CD14-positive monocyte (primary cell): ENCODE measurements around the gene PSMG4. TPM values are rescaled to one million over a fixed set of nuclear protein-coding genes. Genes with fewer than 3 reads are reported as not detected.
A peak's percentile ranks its signal among the peaks of the same experiment; 100 is the strongest.

ENCODE experiments used
- DNase-seq, 3 donors: peaks; one replicate each; pipeline ENCODE4 v3.0.0-alpha.2; 2011 to 2022
- H2AFZ ChIP-seq: 2 replicates; pipeline ENCODE4 v1.6.0; 2012; ENCODE audit warnings: mild to moderate bottlenecking, low read depth, low read length, inconsistent platforms; ENCODE audit not compliant: insufficient read depth, poor library complexity, severe bottlenecking
- H3K27ac ChIP-seq, 2 donors: 1 replicate in 1 of 2; 2 replicates in 1 of 2; pipeline ENCODE4 v1.5.1; 2012 to 2013; ENCODE audit warnings: low read length in 2 of 2, control low read depth in 1 of 2, inconsistent platforms in 1 of 2, low read depth in 1 of 2, mild to moderate bottlenecking in 1 of 2
- H3K27me3 ChIP-seq, 2 donors: one replicate each; pipeline versions ENCODE4 v1.6.0 to v1.6.1; 2011 to 2013; ENCODE audit warnings: low read length in 2 of 2; ENCODE audit not compliant: control insufficient read depth in 2 of 2, insufficient read depth in 2 of 2
- H3K36me3 ChIP-seq, 2 donors: replicated peaks in 1 of 2; 1 replicate in 1 of 2; 2 replicates in 1 of 2; pipeline versions ENCODE4 v1.5.1 to v1.6.1; 2012 to 2013; ENCODE audit warnings: low read length in 2 of 2, control low read depth in 1 of 2, inconsistent platforms in 1 of 2, mild to moderate bottlenecking in 1 of 2; ENCODE audit not compliant: insufficient read depth in 2 of 2, control insufficient read depth in 1 of 2
- H3K4me1 ChIP-seq, 2 donors: 1 replicate in 1 of 2; 2 replicates in 1 of 2; pipeline versions ENCODE4 v1.5.1 to v1.6.1; 2012 to 2013; ENCODE audit warnings: low read length in 2 of 2, control low read depth in 1 of 2, inconsistent platforms in 1 of 2, mild to moderate bottlenecking in 1 of 2, moderate library complexity in 1 of 2; ENCODE audit not compliant: insufficient read depth in 2 of 2, control insufficient read depth in 1 of 2
- H3K4me2 ChIP-seq: replicated peaks from 2 replicates; pipeline ENCODE3; 2012; ENCODE audit warnings: low read length, moderate library complexity, mild to moderate bottlenecking; ENCODE audit not compliant: poor library complexity, severe bottlenecking; ENCODE audit errors: extremely low read depth
- H3K4me3 ChIP-seq, 3 experiments: fragments of 200-600 bp in 1 of 3; sonication (generic) in 1 of 3; replicated peaks in 1 of 3; 1 replicate in 2 of 3; 2 replicates in 1 of 3; pipeline ENCODE4 v1.5.1; 2011 to 2013; ENCODE audit warnings: low read length in 3 of 3, mild to moderate bottlenecking in 3 of 3, control low read depth in 2 of 3, low read depth in 2 of 3, inconsistent platforms in 1 of 3, moderate library complexity in 1 of 3
- H3K79me2 ChIP-seq: 2 replicates; pipeline ENCODE4 v1.6.0; 2012; ENCODE audit warnings: mild to moderate bottlenecking, control low read depth, inconsistent platforms, low read length, moderate library complexity; ENCODE audit not compliant: insufficient read depth
- H3K9ac ChIP-seq: 2 replicates; pipeline ENCODE4 v1.6.0; 2017; ENCODE audit warnings: low read length, mild to moderate bottlenecking; ENCODE audit not compliant: insufficient read depth, poor library complexity, severe bottlenecking
- H3K9me3 ChIP-seq, 2 donors: replicated peaks in 1 of 2; 1 replicate in 1 of 2; 2 replicates in 1 of 2; pipeline versions ENCODE4 v1.5.1 to v1.6.1; 2012 to 2013; ENCODE audit warnings: low read length in 2 of 2, control low read depth in 1 of 2; ENCODE audit not compliant: control insufficient read depth in 1 of 2, insufficient read depth in 1 of 2
- H4K20me1 ChIP-seq: 2 replicates; pipeline ENCODE4 v1.6.0; 2012; ENCODE audit warnings: mild to moderate bottlenecking, low read length, control low read depth, moderate library complexity; ENCODE audit not compliant: insufficient read depth
- H3K27ac Mint-ChIP-seq, 7 donors: one replicate each; pipeline ENCODE4 v1.8.0; 2020; ENCODE audit warnings: mild to moderate bottlenecking in 7 of 7, mixed read lengths in 7 of 7, moderate library complexity in 6 of 7, inconsistent platforms in 2 of 7
- H3K27me3 Mint-ChIP-seq, 3 donors: one replicate each; pipeline ENCODE4 v1.8.0; 2021 to 2022; ENCODE audit warnings: low read depth in 3 of 3, mild to moderate bottlenecking in 3 of 3, mixed read lengths in 3 of 3, moderate library complexity in 3 of 3, inconsistent platforms in 1 of 3
- H3K36me3 Mint-ChIP-seq, 2 donors: one replicate each; pipeline ENCODE4 v1.8.0; 2020; ENCODE audit warnings: mixed read lengths in 2 of 2, inconsistent platforms in 1 of 2, mild to moderate bottlenecking in 1 of 2
- H3K4me1 Mint-ChIP-seq: one replicate; pipeline ENCODE4 v1.8.0; 2020; ENCODE audit warnings: mild to moderate bottlenecking, mixed read lengths
- H3K4me3 Mint-ChIP-seq, 2 donors: one replicate each; pipeline ENCODE4 v1.8.0; 2020; ENCODE audit warnings: mild to moderate bottlenecking in 2 of 2, mixed read lengths in 2 of 2, moderate library complexity in 1 of 2
- H3K9me3 Mint-ChIP-seq, 7 donors: one replicate each; pipeline ENCODE4 v1.8.0; 2020 to 2022; ENCODE audit warnings: mixed read lengths in 7 of 7, mild to moderate bottlenecking in 6 of 7, moderate library complexity in 6 of 7, inconsistent platforms in 2 of 7
- WGBS: methylation state at CpG from one replicate; pipeline ENCODE4 v1.1.5; 2013; ENCODE audit warnings: missing lambda C conversion rate; ENCODE audit not compliant: insufficient coverage; 5-methylcytosine and 5-hydroxymethylcytosine counted together
- intact Hi-C, 2 donors: fragments of 100-400 bp; cut with micrococcal nuclease; formaldehyde crosslinking; loops; one replicate each; pipeline versions ENCODE4 v1.15.0 to v1.15.1; 2023
- polyA plus RNA-seq, 3 donors: library from polyadenylated mRNA; depleted of rRNA in 1 of 3; unstranded in 2 of 3; stranded (reverse) in 1 of 3; fragments of 300-500 nt in 2 of 3; fragments of >200 nt in 1 of 3; fragmentation: Illumina TruSeq in 2 of 3; gene quantifications; 1 replicate in 2 of 3; 2 replicates in 1 of 3; pipeline ENCODE4 v1.2.3, GENCODE V29; 2012 to 2021
- TF ChIP-seq, protein P1 (sequence below): fragments of 200-600 bp; IDR thresholded peaks from one replicate; pipeline ENCODE4 v1.8.0; 2022; ENCODE audit warnings: antibody characterized with exemption, mild to moderate bottlenecking

Gene PSMG4
- polyA plus RNA-seq, 3 donors, result 23.6 to 31.1 (median 27.9) TPM

DNA sequence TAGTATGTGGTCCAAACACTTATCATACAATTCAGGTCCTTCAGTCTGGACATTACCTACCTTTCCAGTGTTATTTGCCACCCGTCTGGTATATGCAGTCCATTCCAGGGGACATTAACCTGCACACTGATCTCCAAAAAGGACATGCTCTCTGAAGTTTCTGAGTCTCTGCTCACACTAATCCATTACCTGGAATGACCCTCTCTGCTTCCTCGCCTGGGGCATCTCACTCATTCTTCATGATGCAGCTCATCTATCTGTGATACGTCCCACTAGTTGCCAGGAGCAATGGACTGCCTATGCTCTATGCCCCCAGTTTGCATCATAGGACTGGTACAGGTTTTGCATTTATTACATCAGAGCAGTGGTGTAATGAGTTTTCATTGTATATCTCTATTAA lies 25.4 kb upstream of the PSMG4 start:
- H3K36me3 ChIP-seq, result no peaks in the 10 kb centered on the region
- no peaks in the 10 kb centered on the region for H3K79me2 ChIP-seq
- DNase-seq, result no peak
- Mint-ChIP-seq H3K4me3 (peak overlapping the region in 1 of 2 donors; percentile 89), H3K27me3 (peaks cover 80 to 97% (median 93%) of the 10 kb centered on the region in 3 donors), H3K36me3 (peaks cover 0 to 8% of the 10 kb centered on the region in 2 donors), H3K27ac (no peak overlapping the region), H3K9me3 (peaks cover 0 to 28% (median 5%) of the 10 kb centered on the region in 7 donors), H3K4me1 (peaks cover 29% of the 10 kb centered on the region)
- no peak overlapping the region for H3K27ac ChIP-seq
- H3K9ac ChIP-seq, result no peak overlapping the region
- H3K4me2 ChIP-seq, result no peak overlapping the region
- peaks cover 0 to 32% of the 10 kb centered on the region in 2 donors for H3K9me3 ChIP-seq
- H3K27me3 ChIP-seq, result peaks cover 56 to 85% of the 10 kb centered on the region in 2 donors
- H2AFZ ChIP-seq, result no peak overlapping the region
- H4K20me1 ChIP-seq, result no peaks in the 10 kb centered on the region
- peaks cover 19 to 25% of the 10 kb centered on the region in 2 donors for H3K4me1 ChIP-seq
- WGBS, result 86% methylated on average over 3 of the region's 3 CpGs
- intact Hi-C loops, result no loop called here
- TF ChIP-seq, protein P1, sequence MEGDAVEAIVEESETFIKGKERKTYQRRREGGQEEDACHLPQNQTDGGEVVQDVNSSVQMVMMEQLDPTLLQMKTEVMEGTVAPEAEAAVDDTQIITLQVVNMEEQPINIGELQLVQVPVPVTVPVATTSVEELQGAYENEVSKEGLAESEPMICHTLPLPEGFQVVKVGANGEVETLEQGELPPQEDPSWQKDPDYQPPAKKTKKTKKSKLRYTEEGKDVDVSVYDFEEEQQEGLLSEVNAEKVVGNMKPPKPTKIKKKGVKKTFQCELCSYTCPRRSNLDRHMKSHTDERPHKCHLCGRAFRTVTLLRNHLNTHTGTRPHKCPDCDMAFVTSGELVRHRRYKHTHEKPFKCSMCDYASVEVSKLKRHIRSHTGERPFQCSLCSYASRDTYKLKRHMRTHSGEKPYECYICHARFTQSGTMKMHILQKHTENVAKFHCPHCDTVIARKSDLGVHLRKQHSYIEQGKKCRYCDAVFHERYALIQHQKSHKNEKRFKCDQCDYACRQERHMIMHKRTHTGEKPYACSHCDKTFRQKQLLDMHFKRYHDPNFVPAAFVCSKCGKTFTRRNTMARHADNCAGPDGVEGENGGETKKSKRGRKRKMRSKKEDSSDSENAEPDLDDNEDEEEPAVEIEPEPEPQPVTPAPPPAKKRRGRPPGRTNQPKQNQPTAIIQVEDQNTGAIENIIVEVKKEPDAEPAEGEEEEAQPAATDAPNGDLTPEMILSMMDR, result no peak
- H3K4me3 ChIP-seq, result no peak overlapping the region

GRCh38 chr6:3233904-3234303 lies 24.8 kb upstream of the PSMG4 start:
- H3K4me1 Mint-ChIP-seq, result peaks cover 25% of the 10 kb centered on the region
- H3K9ac ChIP-seq, result no peak overlapping the region
- TF ChIP-seq, protein P1, result no peak
- H3K4me2 ChIP-seq, result no peak overlapping the region
- H3K27ac Mint-ChIP-seq, result no peak overlapping the region
- peak overlapping the region in 1 of 2 donors; percentile 58 for H3K4me3 Mint-ChIP-seq
- WGBS, result 82% methylated on average over 3 of the region's 3 CpGs
- no peak overlapping the region for H2AFZ ChIP-seq
- H3K27me3 ChIP-seq, result peaks cover 55 to 80% of the 10 kb centered on the region in 2 donors
- intact Hi-C loops, result no loop called here
- peaks cover 16 to 20% of the 10 kb centered on the region in 2 donors for H3K4me1 ChIP-seq
- peaks cover 0 to 25% (median 2%) of the 10 kb centered on the region in 7 donors for H3K9me3 Mint-ChIP-seq
- DNase-seq, result no peak
- H3K27me3 Mint-ChIP-seq, result peaks cover 77 to 97% (median 93%) of the 10 kb centered on the region in 3 donors
- no peaks in the 10 kb centered on the region for H3K36me3 ChIP-seq
- no peak overlapping the region for H3K27ac ChIP-seq
- H3K9me3 ChIP-seq, result peaks cover 0 to 32% of the 10 kb centered on the region in 2 donors
- H3K36me3 Mint-ChIP-seq, result peaks cover 0 to 5% of the 10 kb centered on the region in 2 donors
- H3K79me2 ChIP-seq, result no peaks in the 10 kb centered on the region
- H3K4me3 ChIP-seq, result no peak overlapping the region
- no peaks in the 10 kb centered on the region for H4K20me1 ChIP-seq
